ENCODE measurements around the gene GALNTL6. TPM values are rescaled to one million over a fixed set of nuclear protein-coding genes. Genes with fewer than 3 reads are reported as not detected.

The GALNTL6 gene
- total RNA-seq, 2 donors from 2014 or later, result 0.92 to 3.8 TPM

DNA sequence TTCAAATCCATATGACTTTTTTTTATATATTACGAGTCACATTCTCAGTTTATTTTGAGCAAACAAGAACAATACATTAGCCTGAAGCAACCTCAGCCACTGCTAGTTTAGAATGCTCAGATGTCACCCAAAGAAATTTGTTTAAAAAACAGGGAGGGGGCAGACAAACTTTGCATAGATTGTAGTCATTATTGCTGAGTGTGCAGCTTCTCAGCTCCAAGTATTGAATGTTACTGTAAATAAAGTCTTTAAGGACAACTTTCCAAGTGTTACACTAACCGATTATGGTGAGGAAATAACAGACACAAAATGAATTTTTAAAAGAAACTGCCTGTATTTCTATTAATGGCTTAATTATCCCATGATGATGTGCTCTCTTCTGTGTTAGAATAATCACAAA is 835.9 kb downstream of the GALNTL6 start:
- Histone ChIP-seq H3K27ac (no peak overlapping the region), H3K27me3 (replicated peaks; ENCODE audit: insufficient read depth) (no peaks in the 10 kb centered on the region), H3K4me3 (no peak overlapping the region), H3K9me3 (no peaks in the 10 kb centered on the region), H3K4me1 (ENCODE audit: control insufficient read depth in 1 of 2, low read depth in 2 of 2) (no peaks in the 10 kb centered on the region), H3K36me3 (no peaks in the 10 kb centered on the region)
- no peak for ATAC-seq (ENCODE audit: insufficient number of reproducible peaks, low FRiP score, low read depth)
- no peak for DNase-seq (ENCODE audit: low spot score)
- TF ChIP-seq CTCF (IDR thresholded peaks at IDR 0.05), result no peak

GRCh38 chr4:172650758-172651530 is 837.7 kb downstream of the GALNTL6 start:
- Histone ChIP-seq H3K27me3 (replicated peaks; ENCODE audit: insufficient read depth) (no peaks in the 10 kb centered on the region), H3K27ac (no peak overlapping the region), H3K4me1 (ENCODE audit: control insufficient read depth in 1 of 2, low read depth in 2 of 2) (no peaks in the 10 kb centered on the region), H3K36me3 (no peaks in the 10 kb centered on the region), H3K9me3 (no peaks in the 10 kb centered on the region), H3K4me3 (no peak overlapping the region)
- ATAC-seq (ENCODE audit: insufficient number of reproducible peaks, low FRiP score, low read depth) (no peak), DNase-seq (ENCODE audit: low spot score) (no peak)
- no peak for TF ChIP-seq CTCF (IDR thresholded peaks at IDR 0.05)

DNA sequence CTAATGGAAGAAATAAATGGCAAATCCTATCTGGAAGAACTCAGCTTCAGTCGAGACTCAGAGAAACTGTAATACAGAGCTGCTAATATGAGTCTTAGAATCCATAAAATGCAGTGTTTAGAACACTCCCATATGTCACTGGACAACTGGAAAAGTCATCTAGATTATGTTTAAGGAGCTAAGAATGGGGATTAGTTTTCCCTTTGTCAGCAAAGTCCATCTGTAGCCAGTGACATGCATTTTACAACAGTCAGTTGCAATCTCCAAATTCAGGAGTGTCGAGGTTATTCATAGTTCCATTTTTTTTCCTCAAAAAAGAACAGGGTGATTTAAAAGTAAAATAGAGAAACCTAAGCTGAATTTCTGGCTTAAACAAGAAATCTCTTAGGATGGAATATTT is 838.8 kb downstream of the GALNTL6 start:
- TF ChIP-seq CTCF (IDR thresholded peaks at IDR 0.05), result no peak
- no peaks in the 10 kb centered on the region for H3K36me3 ChIP-seq
- no peak overlapping the region for H3K27ac ChIP-seq
- no peak overlapping the region for H3K4me3 ChIP-seq
- DNase-seq (ENCODE audit: low spot score) (no peak), ATAC-seq (ENCODE audit: insufficient number of reproducible peaks, low FRiP score, low read depth) (no peak)
- H3K4me1 ChIP-seq (ENCODE audit: control insufficient read depth in 1 of 2, low read depth in 2 of 2), result no peaks in the 10 kb centered on the region
- no peaks in the 10 kb centered on the region for H3K9me3 ChIP-seq
- H3K27me3 ChIP-seq (replicated peaks; ENCODE audit: insufficient read depth), result no peaks in the 10 kb centered on the region

- H3K27ac ChIP-seq, result no peak overlapping the region
- no peaks in the 10 kb centered on the region for H3K9me3 ChIP-seq
- no peaks in the 10 kb centered on the region for H3K27me3 ChIP-seq (replicated peaks; ENCODE audit: insufficient read depth)
- ATAC-seq (ENCODE audit: insufficient number of reproducible peaks, low FRiP score, low read depth), result no peak
- H3K4me3 ChIP-seq, result no peak overlapping the region
- no peak for TF ChIP-seq CTCF (IDR thresholded peaks at IDR 0.05)
- H3K4me1 ChIP-seq (ENCODE audit: control insufficient read depth in 1 of 2, low read depth in 2 of 2), result no peaks in the 10 kb centered on the region
- no peaks in the 10 kb centered on the region for H3K36me3 ChIP-seq
- no peak for DNase-seq (ENCODE audit: low spot score)
Observed at GRCh38 chr4:172652369-172652768, 839.2 kb downstream of the GALNTL6 start.

DNA sequence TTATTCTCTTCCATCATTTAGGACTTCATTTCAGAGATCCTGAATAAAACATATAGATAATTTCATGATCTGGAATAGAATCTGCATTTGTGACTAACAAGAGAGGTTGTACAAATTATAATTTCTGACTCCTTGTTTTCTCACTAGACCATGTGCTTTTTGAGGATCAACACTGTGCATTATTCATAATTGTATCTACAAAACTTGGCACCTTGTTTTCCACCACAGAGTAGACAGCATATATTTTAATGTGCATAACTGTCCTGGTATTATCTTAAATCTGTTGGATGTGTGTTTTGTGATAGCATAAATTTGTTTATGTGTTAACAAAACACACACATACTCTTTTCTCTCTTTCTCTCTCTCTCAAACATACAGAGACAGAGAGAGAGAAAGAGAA is 840.5 kb downstream of the GALNTL6 start:
- Histone ChIP-seq H3K9me3 (no peaks in the 10 kb centered on the region), H3K36me3 (no peaks in the 10 kb centered on the region), H3K27me3 (replicated peaks; ENCODE audit: insufficient read depth) (no peaks in the 10 kb centered on the region), H3K4me3 (no peak overlapping the region), H3K4me1 (ENCODE audit: control insufficient read depth in 1 of 2, low read depth in 2 of 2) (no peaks in the 10 kb centered on the region), H3K27ac (no peak overlapping the region)
- ATAC-seq (ENCODE audit: insufficient number of reproducible peaks, low FRiP score, low read depth) (no peak), DNase-seq (ENCODE audit: low spot score) (no peak)
- no peak for TF ChIP-seq CTCF (IDR thresholded peaks at IDR 0.05)

Measured in thoracic aorta (tissue), 2 donors.